IMR-90 (cell line): ENCODE data around the gene ZNF169. TPM values are rescaled to one million over a fixed set of nuclear protein-coding genes. Genes with fewer than 3 reads are reported as not detected.

Experiments used
- ATAC-seq: fragments of 200-7000 bp; cut with Tn5 transposase; 2 replicates; pipeline ENCODE4 v1.9.1; 2020; ENCODE audit warnings: low read depth, mild to moderate bottlenecking, moderate library complexity
- BruUV-seq: library from RNA; stranded (reverse); fragments of 400-500 nt; replicated peaks from 2 replicates; lab custom pipeline; 2021; lab: Mats Ljungman, UMichigan
- CTCF ChIA-PET: fragments of 300-600 bp; formaldehyde crosslinking; extraction: SDS; loops from one replicate; lab custom pipeline; 2021; ENCODE audit warnings: antibody characterized with exemption; lab: Yijun Ruan, JAX
- POLR2A ChIA-PET: fragments of 300-600 bp; sonication (Branson Sonifier 250); formaldehyde crosslinking; loops from one replicate; lab custom pipeline; 2022; ENCODE audit warnings: antibody characterized with exemption; ENCODE audit not compliant: unreplicated experiment; lab: Charles Lee
- DNase-seq: peaks from one replicate; pipeline ENCODE4 v3.0.0; 2013
- H2AFZ ChIP-seq: replicated peaks from 2 replicates; pipeline ENCODE3; 2013; ENCODE audit warnings: low read length, mild to moderate bottlenecking; ENCODE audit not compliant: poor library complexity
- H2AK5ac ChIP-seq: 2 replicates; pipeline ENCODE4 v1.6.1; 2013; ENCODE audit warnings: low read depth, low read length, inconsistent platforms
- H2AK9ac ChIP-seq: replicated peaks from 2 replicates; pipeline ENCODE3; 2013; ENCODE audit warnings: mild to moderate bottlenecking, low read depth, low read length, moderate library complexity; ENCODE audit not compliant: poor library complexity
- H2BK120ac ChIP-seq: 2 replicates; pipeline ENCODE4 v1.6.1; 2013; ENCODE audit warnings: low read depth, low read length, inconsistent platforms
- H2BK15ac ChIP-seq: 3 replicates; pipeline ENCODE4 v1.6.1; 2013; ENCODE audit warnings: low read depth, low read length, inconsistent platforms
- H2BK20ac ChIP-seq: 2 replicates; pipeline ENCODE4 v1.6.1; 2013; ENCODE audit warnings: low read depth, mild to moderate bottlenecking, inconsistent platforms, low read length, moderate library complexity
- H2BK5ac ChIP-seq: 2 replicates; pipeline ENCODE4 v1.6.1; 2013; ENCODE audit warnings: mild to moderate bottlenecking, low read depth, low read length, inconsistent platforms; ENCODE audit not compliant: poor library complexity, severe bottlenecking
- H3K14ac ChIP-seq: replicated peaks from 2 replicates; pipeline ENCODE4 v1.6.1; 2013; ENCODE audit warnings: low read depth, low read length, inconsistent platforms
- H3K18ac ChIP-seq: 2 replicates; pipeline ENCODE4 v1.6.1; 2013; ENCODE audit warnings: low read depth, low read length, control low read depth
- H3K23ac ChIP-seq: 2 replicates; pipeline ENCODE4 v1.6.1; 2013; ENCODE audit warnings: low read depth, low read length, inconsistent platforms
- H3K27ac ChIP-seq: 2 replicates; pipeline ENCODE4 v1.5.1; 2013; ENCODE audit warnings: mild to moderate bottlenecking, control low read depth, low read length; ENCODE audit not compliant: insufficient read depth
- H3K27me3 ChIP-seq: 2 replicates; pipeline ENCODE4 v1.6.1; 2013; ENCODE audit warnings: low read length; ENCODE audit not compliant: control insufficient read depth, insufficient read depth
- H3K36me3 ChIP-seq: 2 replicates; pipeline ENCODE4 v1.6.1; 2013; ENCODE audit warnings: low read length, mixed read lengths; ENCODE audit not compliant: control insufficient read depth, insufficient read depth
- H3K4ac ChIP-seq: 2 replicates; pipeline ENCODE4 v1.6.1; 2013; ENCODE audit warnings: low read depth, low read length, inconsistent platforms
- H3K4me1 ChIP-seq: 2 replicates; pipeline ENCODE4 v1.6.1; 2013; ENCODE audit warnings: low read length, mixed read lengths; ENCODE audit not compliant: control insufficient read depth, insufficient read depth
- H3K4me2 ChIP-seq: 2 replicates; pipeline ENCODE4 v1.6.1; 2013; ENCODE audit warnings: low read depth, mild to moderate bottlenecking, control low read depth, low read length, moderate library complexity
- H3K4me3 ChIP-seq: 2 replicates; pipeline ENCODE4 v1.5.1; 2013; ENCODE audit warnings: low read depth, mild to moderate bottlenecking, control low read depth, low read length, moderate library complexity; ENCODE audit not compliant: insufficient read depth
- H3K56ac ChIP-seq: 2 replicates; pipeline ENCODE4 v1.6.1; 2013; ENCODE audit warnings: low read length, inconsistent platforms; ENCODE audit not compliant: insufficient read depth; ENCODE audit errors: extremely low read depth
- H3K79me1 ChIP-seq, 2 experiments: 2 replicates each; pipeline ENCODE4 v1.6.1; 2013; ENCODE audit warnings: low read length in 2 of 2, inconsistent platforms in 1 of 2, low read depth in 1 of 2
- H3K9ac ChIP-seq: 2 replicates; pipeline ENCODE4 v1.6.1; 2013; ENCODE audit warnings: low read depth, low read length, control low read depth
- H3K9me1 ChIP-seq: 2 replicates; pipeline ENCODE4 v1.6.1; 2013; ENCODE audit warnings: low read length, inconsistent platforms; ENCODE audit not compliant: insufficient read depth
- H3K9me3 ChIP-seq: 2 replicates; pipeline ENCODE4 v1.6.1; 2013; ENCODE audit warnings: low read length; ENCODE audit not compliant: control insufficient read depth, insufficient read depth
- H4K20me1 ChIP-seq: 2 replicates; pipeline ENCODE4 v1.6.1; 2013; ENCODE audit warnings: low read length, inconsistent platforms; ENCODE audit not compliant: insufficient read depth
- H4K5ac ChIP-seq: 2 replicates; pipeline ENCODE4 v1.6.1; 2013; ENCODE audit warnings: mild to moderate bottlenecking, low read depth, low read length, control low read depth
- H4K8ac ChIP-seq, 2 experiments: 2 replicates each; pipeline ENCODE4 v1.6.1; 2013; ENCODE audit warnings: low read depth in 2 of 2, low read length in 2 of 2, control low read depth in 1 of 2, inconsistent platforms in 1 of 2
- H4K91ac ChIP-seq: 2 replicates; pipeline ENCODE4 v1.6.1; 2013; ENCODE audit warnings: low read depth, low read length, inconsistent platforms; ENCODE audit not compliant: insufficient read depth
- BHLHE40 ChIP-seq: fragments of 150-350 bp; IDR thresholded peaks from 2 replicates; pipeline ENCODE4 v1.6.1; 2016; ENCODE audit warnings: mild to moderate bottlenecking, low read depth, low read length
- MAFK ChIP-seq: IDR thresholded peaks from 2 replicates; pipeline ENCODE4 v1.6.1; 2012; ENCODE audit warnings: low read depth, low read length, improper control_type of control experiment
- POLR2A ChIP-seq: IDR thresholded peaks from 2 replicates; pipeline ENCODE4 v1.6.1; 2012; ENCODE audit warnings: mild to moderate bottlenecking, low read depth, low read length
- SMC3 ChIP-seq: fragments of 150-350 bp; IDR thresholded peaks from 2 replicates; pipeline ENCODE4 v1.6.1; 2016; ENCODE audit warnings: low read depth, mild to moderate bottlenecking, antibody characterized with exemption, low read length, moderate library complexity
- WGBS, 2 experiments: methylation state at CpG; one replicate each; pipeline versions ENCODE4 v1.1.5 to v1.1.7; 2013; ENCODE audit warnings: missing lambda C conversion rate in 2 of 2; ENCODE audit not compliant: insufficient read length in 1 of 2; ENCODE audit errors: extremely low coverage in 2 of 2; 5-methylcytosine and 5-hydroxymethylcytosine counted together
- dilution Hi-C: fragments of 300-500 bp; cut with HindIII; formaldehyde crosslinking; loops from one replicate; pipeline ENCODE4 v1.14.3; 2018; ENCODE audit warnings: low sequenced_read_pairs; ENCODE audit not compliant: unreplicated experiment
- in situ Hi-C: fragments of 300-500 bp; cut with MboI; formaldehyde crosslinking; loops from 3 replicates; pipeline ENCODE4 v1.14.3; 2019; ENCODE audit warnings: low sequenced_read_pairs, inconsistent platforms, mixed read lengths
- intact Hi-C: fragments of 100-400 bp; cut with micrococcal nuclease; formaldehyde crosslinking; loops from 2 replicates; pipeline ENCODE4 v1.10.0; 2022
- polyA plus RNA-seq, 3 experiments: library from polyadenylated mRNA; depleted of rRNA; stranded (reverse); fragments of >200 nt; gene quantifications; 2 replicates each; pipeline ENCODE4 v1.2.3, GENCODE V29; 2012; ENCODE audit warnings: low replicate concordance in 1 of 3
- total RNA-seq: library from RNA; depleted of rRNA; stranded (reverse); fragments of >200 nt; gene quantifications from 2 replicates; pipeline ENCODE4 v1.2.3, GENCODE V29; 2012

The ZNF169 gene
- total and polyA plus RNA-seq, 2 of the 4 experiments (the other 2 are of a cell fraction): 2.7 to 3.2 TPM

GRCh38 chr9:94250456-94250855 is 8.6 kb upstream of the ZNF169 start:
- 56% methylated on average over 3 of the region's 4 CpGs; no CpG with 5 or more reads in 1 of the 2 experiments for WGBS, 2 experiments
- Histone ChIP-seq H2AK9ac (no peak overlapping the region), H3K14ac (no peak overlapping the region), H4K8ac (no peak overlapping the region), H3K27me3 (peaks cover 3% of the 10 kb centered on the region; the same call in 1 of the 2 replicates), H3K18ac (no peak overlapping the region), H3K4ac (no peak overlapping the region), H3K9ac (no peak overlapping the region), H3K9me3 (no peaks in the 10 kb centered on the region), H4K5ac (no peak overlapping the region), H4K91ac (no peak overlapping the region), H3K4me2 (no peak overlapping the region), H4K20me1 (no peaks in the 10 kb centered on the region), H3K4me3 (no peak overlapping the region), H2BK5ac (no peak overlapping the region), H3K23ac (no peak overlapping the region), H3K9me1 (no peaks in the 10 kb centered on the region), H2BK15ac (no peak overlapping the region), H2AK5ac (no peak overlapping the region), H3K79me1 (no peaks in the 10 kb centered on the region), H2BK120ac (no peak overlapping the region), H3K36me3 (no peaks in the 10 kb centered on the region), H3K4me1 (no peaks in the 10 kb centered on the region), H2AFZ (no peak overlapping the region), H3K56ac (no peak overlapping the region), H2BK20ac (no peak overlapping the region), H3K27ac (no peak overlapping the region)
- ChIA-PET POLR2A (no interaction called here), CTCF (no interaction called here)
- dilution Hi-C loops (no loop called here), in situ Hi-C loops (loop anchor here (25.0 kb wide), 1 partner anchor 88 kb away; no protein-coding TSS in a partner anchor), intact Hi-C loops (no loop called here)
- no peak for DNase-seq
- no TSS peak for BruUV-seq
- TF ChIP-seq BHLHE40: no peak
- no peak for TF ChIP-seq MAFK
- TF ChIP-seq POLR2A: no peak
- TF ChIP-seq SMC3: no peak
- no peak for ATAC-seq
